RWPE2 (cell line): ENCODE data around the gene SIAH3.

Experiments
- ATAC-seq: fragments of 200-7000 bp; cut with Tn5 transposase; 3 replicates; pipeline ENCODE4 v1.9.1; 2021; ENCODE audit warnings: low read depth
- DNase-seq: peaks from one replicate; pipeline ENCODE4 v3.0.0-alpha.2; 2020; ENCODE audit warnings: low spot score
- H3K27ac ChIP-seq: fragments of 450-650 bp; 2 replicates; pipeline ENCODE4 v1.5.1; 2017; ENCODE audit warnings: mild to moderate bottlenecking; ENCODE audit not compliant: poor library complexity, severe bottlenecking
- H3K27me3 ChIP-seq: fragments of 250-450 bp; sonication (Bioruptor Pico); 2 replicates; pipeline ENCODE4 v1.5.1; 2021; ENCODE audit warnings: mild to moderate bottlenecking, moderate library complexity; ENCODE audit not compliant: insufficient read depth, poor library complexity, severe bottlenecking
- H3K36me3 ChIP-seq: fragments of 250-450 bp; sonication (Bioruptor Pico); 2 replicates; pipeline ENCODE4 v1.5.1; 2020; ENCODE audit warnings: low read depth, mild to moderate bottlenecking, moderate library complexity
- H3K4me1 ChIP-seq: fragments of 250-450 bp; sonication (Bioruptor Pico); 2 replicates; pipeline ENCODE4 v1.5.1; 2021; ENCODE audit warnings: mild to moderate bottlenecking, moderate library complexity; ENCODE audit not compliant: insufficient read depth, poor library complexity, severe bottlenecking
- H3K4me3 ChIP-seq: fragments of 250-450 bp; sonication (Bioruptor Pico); 2 replicates; pipeline ENCODE4 v1.5.1; 2021; ENCODE audit warnings: mild to moderate bottlenecking, moderate library complexity; ENCODE audit not compliant: severe bottlenecking
- H3K9me3 ChIP-seq: fragments of 250-450 bp; sonication (Bioruptor Pico); 2 replicates; pipeline ENCODE4 v1.5.1; 2021; ENCODE audit warnings: mild to moderate bottlenecking, moderate library complexity; ENCODE audit not compliant: severe bottlenecking
- TF ChIP-seq, protein P1 (sequence below): fragments of 450-650 bp; IDR thresholded peaks from one replicate; pipeline ENCODE4 v1.5.1; 2017; ENCODE audit warnings: mild to moderate bottlenecking, moderate library complexity; ENCODE audit not compliant: poor library complexity, severe bottlenecking

The SIAH3 gene

DNA sequence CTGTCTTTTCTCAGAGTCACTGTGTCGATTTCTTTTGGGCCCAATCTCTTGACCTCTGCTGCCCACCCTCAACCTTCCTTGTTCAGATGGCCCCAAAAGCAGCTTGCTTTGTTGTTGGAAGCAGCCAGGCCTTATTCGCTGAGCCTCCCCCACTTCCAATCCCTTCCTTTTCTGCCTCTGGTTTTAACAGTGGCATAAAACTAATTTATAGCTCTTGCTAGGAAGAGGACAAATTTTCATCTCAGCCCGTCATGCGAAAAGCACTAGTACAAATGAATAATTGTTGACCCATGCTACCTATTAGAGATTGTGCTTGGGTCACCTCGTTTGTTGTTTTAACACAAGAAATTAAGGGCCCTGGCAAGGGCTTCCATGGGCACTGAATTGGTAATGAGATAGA, 51.1 kb downstream of the SIAH3 start:
- no peaks in the 10 kb centered on the region for H3K27me3 ChIP-seq
- H3K4me3 ChIP-seq, result no peak overlapping the region
- H3K9me3 ChIP-seq, result no peaks in the 10 kb centered on the region
- no peak for ATAC-seq
- TF ChIP-seq, protein P1, sequence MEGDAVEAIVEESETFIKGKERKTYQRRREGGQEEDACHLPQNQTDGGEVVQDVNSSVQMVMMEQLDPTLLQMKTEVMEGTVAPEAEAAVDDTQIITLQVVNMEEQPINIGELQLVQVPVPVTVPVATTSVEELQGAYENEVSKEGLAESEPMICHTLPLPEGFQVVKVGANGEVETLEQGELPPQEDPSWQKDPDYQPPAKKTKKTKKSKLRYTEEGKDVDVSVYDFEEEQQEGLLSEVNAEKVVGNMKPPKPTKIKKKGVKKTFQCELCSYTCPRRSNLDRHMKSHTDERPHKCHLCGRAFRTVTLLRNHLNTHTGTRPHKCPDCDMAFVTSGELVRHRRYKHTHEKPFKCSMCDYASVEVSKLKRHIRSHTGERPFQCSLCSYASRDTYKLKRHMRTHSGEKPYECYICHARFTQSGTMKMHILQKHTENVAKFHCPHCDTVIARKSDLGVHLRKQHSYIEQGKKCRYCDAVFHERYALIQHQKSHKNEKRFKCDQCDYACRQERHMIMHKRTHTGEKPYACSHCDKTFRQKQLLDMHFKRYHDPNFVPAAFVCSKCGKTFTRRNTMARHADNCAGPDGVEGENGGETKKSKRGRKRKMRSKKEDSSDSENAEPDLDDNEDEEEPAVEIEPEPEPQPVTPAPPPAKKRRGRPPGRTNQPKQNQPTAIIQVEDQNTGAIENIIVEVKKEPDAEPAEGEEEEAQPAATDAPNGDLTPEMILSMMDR, result no peak
- no peak overlapping the region for H3K27ac ChIP-seq
- DNase-seq, result no peak
- no peaks in the 10 kb centered on the region for H3K36me3 ChIP-seq
- H3K4me1 ChIP-seq, result no peaks in the 10 kb centered on the region

DNA sequence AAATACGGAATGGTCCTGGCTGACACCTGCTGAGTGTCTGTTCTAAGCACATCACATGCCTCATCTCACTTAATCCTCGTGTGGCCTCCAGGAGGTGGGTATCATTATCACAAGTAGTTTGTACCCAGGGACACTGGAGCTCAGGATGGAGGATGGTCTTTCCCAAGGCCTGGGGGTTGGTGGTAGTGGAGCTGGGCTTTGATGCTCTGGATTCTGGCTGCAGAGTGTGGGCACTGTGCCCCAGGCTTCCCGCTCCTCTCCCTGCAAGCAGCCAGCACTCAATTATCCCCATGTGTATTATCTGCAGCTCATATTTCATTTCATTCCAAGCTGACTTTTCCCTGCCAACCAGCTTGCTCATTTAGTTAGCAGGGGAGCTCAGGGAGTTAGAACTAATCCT, 52.1 kb downstream of the SIAH3 start:
- H3K27ac ChIP-seq, result no peak overlapping the region
- H3K27me3 ChIP-seq, result no peaks in the 10 kb centered on the region
- ATAC-seq (no peak), DNase-seq (no peak)
- H3K4me1 ChIP-seq, result no peaks in the 10 kb centered on the region
- no peak overlapping the region for H3K4me3 ChIP-seq
- H3K36me3 ChIP-seq, result no peaks in the 10 kb centered on the region
- TF ChIP-seq, protein P1, result no peak
- H3K9me3 ChIP-seq, result no peaks in the 10 kb centered on the region

DNA sequence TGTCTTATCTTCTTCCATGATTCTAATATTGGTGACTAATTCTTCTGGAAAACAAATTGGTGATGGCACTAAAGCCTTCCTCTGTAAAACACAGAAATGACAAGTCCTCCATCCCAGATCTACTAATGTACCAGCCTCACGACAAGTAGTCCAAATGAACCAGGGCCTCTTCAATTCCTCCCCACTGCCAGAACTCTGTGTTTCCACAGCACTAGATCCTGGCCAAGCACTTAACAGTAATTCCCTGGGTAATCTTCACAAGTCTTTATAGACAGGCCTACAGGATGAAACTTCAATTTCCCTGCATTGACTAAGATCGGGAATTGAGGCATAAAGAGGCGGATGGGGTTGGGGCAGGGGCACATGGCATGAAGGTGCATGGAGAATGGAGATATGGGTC, 52.7 kb downstream of the SIAH3 start:
- Histone ChIP-seq H3K27me3 (no peaks in the 10 kb centered on the region), H3K4me3 (no peak overlapping the region), H3K4me1 (no peaks in the 10 kb centered on the region), H3K27ac (no peak overlapping the region), H3K36me3 (no peaks in the 10 kb centered on the region), H3K9me3 (no peaks in the 10 kb centered on the region)
- TF ChIP-seq, protein P1, result no peak
- no peak for DNase-seq
- ATAC-seq, result no peak

DNA sequence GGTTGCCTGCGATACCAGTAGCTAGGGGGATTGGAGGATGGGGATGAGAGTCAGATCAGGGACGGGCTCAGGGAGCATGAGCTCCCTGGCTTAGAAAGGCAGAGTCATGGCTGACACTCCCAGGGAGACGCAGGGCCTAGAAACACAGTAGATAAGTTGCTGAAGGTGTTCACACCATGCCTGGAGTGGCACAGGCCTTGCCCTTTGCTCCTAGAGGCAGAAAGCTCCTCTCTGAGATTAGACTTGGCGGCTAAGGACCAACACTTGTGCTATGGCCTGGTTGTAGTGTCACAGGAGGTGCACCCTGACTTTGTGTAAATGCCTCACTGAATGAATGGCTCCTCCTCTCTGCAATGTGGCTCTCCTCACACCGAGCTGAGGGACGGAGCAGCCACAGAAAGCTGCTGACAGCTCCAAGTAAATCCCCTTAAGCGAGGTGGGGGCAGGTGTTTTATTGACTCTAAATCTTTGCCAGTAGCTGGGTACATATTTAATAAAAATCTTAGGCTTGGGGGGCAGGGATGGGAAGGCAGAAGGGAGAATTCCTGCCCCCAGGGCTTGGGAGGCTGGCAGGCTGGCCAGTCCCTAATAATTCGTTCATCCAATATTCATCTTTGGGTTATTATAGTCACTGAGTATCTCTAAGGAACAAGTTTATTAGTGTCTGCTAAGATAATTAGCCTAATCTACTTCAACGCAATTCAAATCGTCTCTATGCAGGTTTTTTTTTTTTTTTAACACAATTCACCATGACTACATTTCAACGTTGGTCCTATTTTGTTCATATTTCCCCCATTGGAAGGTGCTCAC, 54.9 kb downstream of the SIAH3 start:
- no peak overlapping the region for H3K27ac ChIP-seq
- no peaks in the 10 kb centered on the region for H3K9me3 ChIP-seq
- TF ChIP-seq, protein P1, result no peak
- no peak for DNase-seq
- H3K36me3 ChIP-seq, result no peaks in the 10 kb centered on the region
- H3K4me3 ChIP-seq, result no peak overlapping the region
- no peaks in the 10 kb centered on the region for H3K27me3 ChIP-seq
- ATAC-seq, result no peak
- no peaks in the 10 kb centered on the region for H3K4me1 ChIP-seq

DNA sequence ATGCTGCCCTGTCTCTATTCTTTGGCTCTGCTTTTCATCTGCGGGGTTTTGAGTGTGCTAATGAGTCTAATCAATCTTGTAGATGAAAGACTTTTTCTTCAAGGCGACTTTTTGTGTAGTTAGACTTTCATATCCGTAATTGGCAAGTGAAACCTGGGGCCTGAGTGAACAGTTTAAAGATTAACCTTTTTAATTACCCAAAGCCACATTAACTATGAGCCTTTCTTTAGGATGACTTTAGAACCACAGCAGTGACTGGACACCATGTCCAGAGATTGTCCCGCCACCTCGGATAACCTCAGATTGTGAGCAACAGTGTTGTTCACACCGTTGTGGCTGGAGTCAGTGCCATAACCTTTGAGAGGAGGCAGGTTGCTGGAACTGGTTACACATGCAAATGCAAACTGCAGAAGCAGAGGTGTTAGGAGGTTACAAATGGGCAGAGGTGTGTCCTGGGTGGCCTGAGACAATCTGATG, 58.7 kb downstream of the SIAH3 start:
- no peaks in the 10 kb centered on the region for H3K4me1 ChIP-seq
- no peaks in the 10 kb centered on the region for H3K27me3 ChIP-seq
- H3K36me3 ChIP-seq, result no peaks in the 10 kb centered on the region
- H3K27ac ChIP-seq, result no peak overlapping the region
- ATAC-seq (no peak), DNase-seq (no peak)
- H3K4me3 ChIP-seq, result no peak overlapping the region
- no peaks in the 10 kb centered on the region for H3K9me3 ChIP-seq
- TF ChIP-seq, protein P1, result no peak
